ENCODE measurements around the gene CRYGN. TPM values are rescaled to one million over a fixed set of nuclear protein-coding genes. Genes with fewer than 3 reads are reported as not detected.

Gene CRYGN
- polyA plus RNA-seq, 1 donor (not counting 4 experiments of a cell fraction or from before 2014, with no cell fraction given) = not detected

GRCh38 chr7:151438864-151439601 is 908 bp downstream of the CRYGN start:
- Histone ChIP-seq H3K9me3 (ENCODE audit: control insufficient read depth, low read depth, low read length) (no peaks in the 10 kb centered on the region), H3K36me3 (ENCODE audit: control insufficient read depth in 2 of 2, extremely low read depth in 1 of 2, insufficient read depth in 2 of 2, low read length in 2 of 2) (no peaks in the 10 kb centered on the region), H3K9me1 (ENCODE audit: control insufficient read depth, extremely low read depth, insufficient read depth, low read length) (no peaks in the 10 kb centered on the region), H3K4me2 (ENCODE audit: control insufficient read depth, extremely low read depth, insufficient read depth, low read depth, low read length) (peak overlapping the region; percentile 54), H3K79me2 (ENCODE audit: control insufficient read depth, insufficient read depth, low read length) (no peaks in the 10 kb centered on the region), H3K4me3 (ENCODE audit: control insufficient read depth in 2 of 3, extremely low read depth in 1 of 3, insufficient read depth in 2 of 3, low read depth in 1 of 3, low read length in 3 of 3) (no peak overlapping the region), H3K9ac (ENCODE audit: control insufficient read depth, extremely low read depth, insufficient read depth, low read length) (no peak overlapping the region), H3K4me1 (ENCODE audit: control insufficient read depth, extremely low read depth, insufficient read depth, low read length) (peaks cover 3% of the 10 kb centered on the region), H3K27me3 (ENCODE audit: control insufficient read depth, extremely low read depth, insufficient read depth, low read length) (peaks cover 30% of the 10 kb centered on the region), H3K27ac (ENCODE audit: control insufficient read depth, insufficient read depth, low read length) (no peak overlapping the region), H4K20me1 (ENCODE audit: control insufficient read depth, extremely low read depth, insufficient read depth, low read length) (no peaks in the 10 kb centered on the region), H2AFZ (ENCODE audit: control insufficient read depth, low read length) (no peak overlapping the region)
- DNase-seq (ENCODE audit: low read depth, low spot score) (no peak), FAIRE-seq (no peak)
- no peak for TF ChIP-seq CTCF (optimal IDR thresholded peaks at IDR 0.05 in 1 of 3, IDR thresholded peaks at IDR 0.05 in 1 of 3, conservative IDR thresholded peaks at IDR 0.05 in 1 of 3; ENCODE audit: extremely low read depth in 1 of 3, insufficient read depth in 2 of 3, low read length in 3 of 3)
- TF ChIP-seq EZH2 (IDR thresholded peaks at IDR 0.05; ENCODE audit: low read length) = no peak
- dilution Hi-C loops (cut with MboI; ENCODE audit: extremely low pct_ligation_motif_present, low sequenced_read_pairs) = no loop called here

GRCh38 chr7:151437866-151438516 is 1.9 kb downstream of the CRYGN start:
- FAIRE-seq (no peak), DNase-seq (ENCODE audit: low read depth, low spot score) (no peak)
- H3K9me1 ChIP-seq (ENCODE audit: control insufficient read depth, extremely low read depth, insufficient read depth, low read length) = no peaks in the 10 kb centered on the region
- TF ChIP-seq CTCF (optimal IDR thresholded peaks at IDR 0.05 in 1 of 3, IDR thresholded peaks at IDR 0.05 in 1 of 3, conservative IDR thresholded peaks at IDR 0.05 in 1 of 3; ENCODE audit: extremely low read depth in 1 of 3, insufficient read depth in 2 of 3, low read length in 3 of 3) (no peak), EZH2 (IDR thresholded peaks at IDR 0.05; ENCODE audit: low read length) (no peak)
- peaks cover 30% of the 10 kb centered on the region for H3K27me3 ChIP-seq (ENCODE audit: control insufficient read depth, extremely low read depth, insufficient read depth, low read length)
- dilution Hi-C loops (cut with MboI; ENCODE audit: extremely low pct_ligation_motif_present, low sequenced_read_pairs) = no loop called here
- H3K9me3 ChIP-seq (ENCODE audit: control insufficient read depth, low read depth, low read length) = no peaks in the 10 kb centered on the region
- no peak overlapping the region for H3K4me3 ChIP-seq (ENCODE audit: control insufficient read depth in 2 of 3, extremely low read depth in 1 of 3, insufficient read depth in 2 of 3, low read depth in 1 of 3, low read length in 3 of 3)
- no peak overlapping the region for H3K4me2 ChIP-seq (ENCODE audit: control insufficient read depth, extremely low read depth, insufficient read depth, low read depth, low read length)
- peaks cover 7% of the 10 kb centered on the region for H3K4me1 ChIP-seq (ENCODE audit: control insufficient read depth, extremely low read depth, insufficient read depth, low read length)
- no peaks in the 10 kb centered on the region for H3K79me2 ChIP-seq (ENCODE audit: control insufficient read depth, insufficient read depth, low read length)
- no peak overlapping the region for H3K9ac ChIP-seq (ENCODE audit: control insufficient read depth, extremely low read depth, insufficient read depth, low read length)
- no peaks in the 10 kb centered on the region for H3K36me3 ChIP-seq (ENCODE audit: control insufficient read depth in 2 of 2, extremely low read depth in 1 of 2, insufficient read depth in 2 of 2, low read length in 2 of 2)
- no peaks in the 10 kb centered on the region for H4K20me1 ChIP-seq (ENCODE audit: control insufficient read depth, extremely low read depth, insufficient read depth, low read length)
- H2AFZ ChIP-seq (ENCODE audit: control insufficient read depth, low read length) = no peak overlapping the region
- no peak overlapping the region for H3K27ac ChIP-seq (ENCODE audit: control insufficient read depth, insufficient read depth, low read length)

All from keratinocyte (primary cell).